GM23338 (cell line): Measurements from ENCODE around the gene CGNL1. TPM values are rescaled to one million over a fixed set of nuclear protein-coding genes. Genes with fewer than 3 reads are reported as not detected.

Experiments
- ATAC-seq: fragments of 200-7000 bp; cut with Tn5 transposase; 3 replicates; pipeline ENCODE4 v1.9.1; 2020
- DNase-seq: peaks from one replicate; pipeline ENCODE4 v3.0.0-alpha.2; 2015; ENCODE audit warnings: low spot score
- H2AFZ ChIP-seq: fragments of 200-600 bp; sonication (generic); 2 replicates; pipeline ENCODE4 v1.8.0; 2016; ENCODE audit warnings: antibody characterized with exemption, mild to moderate bottlenecking, moderate library complexity
- H3F3A ChIP-seq: fragments of 200-600 bp; sonication (generic); replicated peaks from 2 replicates; pipeline ENCODE4 v1.8.0; 2017; ENCODE audit warnings: antibody characterized with exemption, mixed run types, low read depth
- H3K27ac ChIP-seq: fragments of 200-600 bp; sonication (generic); 2 replicates; pipeline ENCODE4 v1.6.1; 2016; ENCODE audit warnings: low read depth
- H3K27me3 ChIP-seq: fragments of 200-600 bp; sonication (generic); 2 replicates; pipeline ENCODE4 v1.8.0; 2016; ENCODE audit warnings: mild to moderate bottlenecking, mixed run types, moderate library complexity; ENCODE audit not compliant: insufficient read depth
- H3K36me3 ChIP-seq: fragments of 200-600 bp; sonication (generic); 2 replicates; pipeline ENCODE4 v1.8.0; 2016; ENCODE audit warnings: mild to moderate bottlenecking; ENCODE audit not compliant: insufficient read depth
- H3K4me1 ChIP-seq: fragments of 200-600 bp; sonication (generic); 2 replicates; pipeline ENCODE4 v1.8.0; 2016; ENCODE audit warnings: mild to moderate bottlenecking, moderate library complexity; ENCODE audit not compliant: insufficient read depth
- H3K4me2 ChIP-seq: fragments of 200-600 bp; sonication (generic); 2 replicates; pipeline ENCODE4 v1.7.1; 2017; ENCODE audit warnings: mixed run types
- H3K4me3 ChIP-seq: fragments of 200-600 bp; sonication (generic); 2 replicates; pipeline ENCODE4 v1.6.1; 2016; ENCODE audit warnings: mixed run types
- H3K79me2 ChIP-seq: fragments of 200-600 bp; sonication (generic); replicated peaks from 2 replicates; pipeline ENCODE4 v1.8.0; 2017; ENCODE audit warnings: mild to moderate bottlenecking; ENCODE audit not compliant: insufficient read depth
- H3K9me2 ChIP-seq: fragments of 200-600 bp; sonication (generic); 2 replicates; pipeline ENCODE4 v1.8.0; 2017; ENCODE audit not compliant: insufficient read depth
- H4K20me1 ChIP-seq: fragments of 200-600 bp; sonication (generic); replicated peaks from 2 replicates; pipeline ENCODE4 v1.8.0; 2017; ENCODE audit warnings: mild to moderate bottlenecking; ENCODE audit not compliant: insufficient read depth
- H3K27ac Mint-ChIP-seq: 2 replicates; pipeline ENCODE4 v1.8.0; 2020; ENCODE audit warnings: inconsistent platforms, mild to moderate bottlenecking, moderate library complexity, mixed read lengths
- H3K27me3 Mint-ChIP-seq: 3 replicates; pipeline ENCODE4 v1.8.0; 2022; ENCODE audit warnings: low read depth, mild to moderate bottlenecking, moderate library complexity, mixed read lengths, inconsistent platforms; ENCODE audit not compliant: insufficient read depth, poor library complexity
- H3K36me3 Mint-ChIP-seq: 3 replicates; pipeline ENCODE4 v1.8.0; 2021; ENCODE audit warnings: low read depth, mild to moderate bottlenecking, inconsistent platforms, moderate library complexity, mixed read lengths
- H3K4me1 Mint-ChIP-seq: 3 replicates; pipeline ENCODE4 v1.8.0; 2020; ENCODE audit warnings: mild to moderate bottlenecking, inconsistent platforms, mixed read lengths
- H3K4me3 Mint-ChIP-seq: 3 replicates; pipeline ENCODE4 v1.8.0; 2021; ENCODE audit warnings: moderate library complexity, mild to moderate bottlenecking, inconsistent platforms, mixed read lengths
- H3K9me3 Mint-ChIP-seq: 3 replicates; pipeline ENCODE4 v1.8.0; 2020; ENCODE audit warnings: moderate library complexity, mild to moderate bottlenecking, inconsistent platforms, mixed read lengths
- CREB1 ChIP-seq: fragments of 250-450 bp; sonication (Bioruptor Pico); IDR thresholded peaks from 2 replicates; pipeline ENCODE4 v1.5.0; 2020; ENCODE audit warnings: low read depth, mild to moderate bottlenecking, moderate library complexity
- EZH2 ChIP-seq: fragments of 200-600 bp; sonication (generic); IDR thresholded peaks from one replicate; pipeline ENCODE4 v1.8.0; 2017; ENCODE audit warnings: antibody characterized with exemption, mild to moderate bottlenecking, low read depth; ENCODE audit not compliant: unreplicated experiment
- EZH2phosphoT487 ChIP-seq: fragments of 200-600 bp; sonication (generic); IDR thresholded peaks from one replicate; pipeline ENCODE4 v1.8.1; 2018; ENCODE audit warnings: antibody characterized with exemption; ENCODE audit not compliant: unreplicated experiment
- JUNB ChIP-seq: IDR thresholded peaks from one replicate; pipeline ENCODE4 v1.6.1; 2016; ENCODE audit warnings: antibody characterized with exemption; ENCODE audit not compliant: unreplicated experiment
- NANOG ChIP-seq: IDR thresholded peaks from 2 replicates; pipeline ENCODE4 v1.6.1; 2016; ENCODE audit warnings: antibody characterized with exemption, borderline replicate concordance
- POLR2AphosphoS5 ChIP-seq: IDR thresholded peaks from 2 replicates; pipeline ENCODE4 v1.6.1; 2016; ENCODE audit warnings: antibody characterized with exemption, low read depth
- STAT1 ChIP-seq: IDR thresholded peaks from one replicate; pipeline ENCODE4 v1.6.1; 2016; ENCODE audit warnings: antibody characterized with exemption; ENCODE audit not compliant: unreplicated experiment
- ZNF114 ChIP-seq: fragments of 250-450 bp; sonication (Bioruptor Pico); IDR thresholded peaks from 2 replicates; pipeline ENCODE4 v1.5.0; 2020; ENCODE audit warnings: mild to moderate bottlenecking, moderate library complexity
- ZNF331 ChIP-seq: fragments of 250-450 bp; sonication (Bioruptor Pico); IDR thresholded peaks from 2 replicates; pipeline ENCODE4 v1.5.0; 2020; ENCODE audit warnings: low read depth, mild to moderate bottlenecking, moderate library complexity
- polyA plus RNA-seq: library from polyadenylated mRNA; unstranded; fragments of >200 nt; fragmentation: Nextera tagmentation; extraction: Ambion mirVana; gene quantifications from 2 replicates; pipeline ENCODE4 v1.2.1, GENCODE V29; 2016
- total RNA-seq: library from RNA; depleted of rRNA; stranded (reverse); fragments of >200 nt; shearing (Covaris generic); gene quantifications from 2 replicates; pipeline ENCODE4 v1.2.3, GENCODE V29; 2014
- TF ChIP-seq, protein P1 (sequence below): IDR thresholded peaks from 2 replicates; pipeline ENCODE4 v1.6.1; 2016; ENCODE audit warnings: antibody characterized with exemption
- TF ChIP-seq, protein P2 (sequence below): fragments of 250-450 bp; sonication (Bioruptor Pico); IDR thresholded peaks from 2 replicates; pipeline ENCODE4 v1.5.0; 2020; ENCODE audit warnings: mild to moderate bottlenecking, moderate library complexity
- TF ChIP-seq, protein P3 (sequence below), 2 experiments: fragments of 200-600 bp in 1 of 2; sonication (generic) in 1 of 2; conservative IDR thresholded peaks; 2 replicates each; pipeline versions ENCODE4 v1.5.1 to v1.6.1; 2016 to 2017; ENCODE audit warnings: antibody characterized with exemption in 2 of 2, low read depth in 2 of 2, mild to moderate bottlenecking in 2 of 2, moderate library complexity in 1 of 2

Gene CGNL1
- total and polyA plus RNA-seq, 2 experiments from 2014 or later, result 20.0 to 57.8 TPM

DNA sequence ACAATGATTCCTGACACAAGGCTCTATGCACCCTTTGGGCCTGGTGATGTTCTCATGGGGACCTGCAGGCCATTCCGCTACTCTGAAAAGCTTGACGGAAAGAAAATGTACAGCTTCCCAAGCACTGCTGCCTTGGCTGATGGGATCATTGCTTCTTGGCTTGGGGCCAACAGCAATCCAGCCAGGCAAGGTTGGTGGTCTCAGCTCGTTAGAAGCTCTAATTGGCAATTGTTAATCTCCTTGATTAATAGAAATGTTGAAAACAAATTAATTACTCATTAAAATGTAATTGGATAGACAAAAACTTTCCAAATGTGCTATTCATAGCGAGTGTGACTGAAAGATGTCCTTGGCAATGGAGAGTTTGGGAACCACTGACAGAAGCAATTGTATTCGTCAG lies 199.1 kb downstream of the CGNL1 start:
- no peak overlapping the region for H3K4me2 ChIP-seq
- DNase-seq (no peak), ATAC-seq (no peak)
- no peak overlapping the region for H3K27ac ChIP-seq
- H3K9me2 ChIP-seq, result no peaks in the 10 kb centered on the region; the same call in 1 of the 2 replicates
- H3K9me3 Mint-ChIP-seq, result no peaks in the 10 kb centered on the region
- H4K20me1 ChIP-seq, result no peaks in the 10 kb centered on the region
- H3K4me1 Mint-ChIP-seq, result peaks cover 2% of the 10 kb centered on the region
- no peak overlapping the region for H3K27ac Mint-ChIP-seq
- H3K4me1 ChIP-seq, result no peaks in the 10 kb centered on the region
- H3K27me3 ChIP-seq, result no peaks in the 10 kb centered on the region
- peaks cover 2% of the 10 kb centered on the region for H3K27me3 Mint-ChIP-seq
- no peak overlapping the region for H3K4me3 Mint-ChIP-seq
- no peaks in the 10 kb centered on the region for H3K36me3 Mint-ChIP-seq
- H2AFZ ChIP-seq, result no peak overlapping the region
- no peaks in the 10 kb centered on the region for H3K79me2 ChIP-seq
- TF ChIP-seq NANOG, result no peak
- H3K36me3 ChIP-seq, result no peaks in the 10 kb centered on the region
- no peak overlapping the region for H3K4me3 ChIP-seq
- no peaks in the 10 kb centered on the region for H3F3A ChIP-seq

DNA sequence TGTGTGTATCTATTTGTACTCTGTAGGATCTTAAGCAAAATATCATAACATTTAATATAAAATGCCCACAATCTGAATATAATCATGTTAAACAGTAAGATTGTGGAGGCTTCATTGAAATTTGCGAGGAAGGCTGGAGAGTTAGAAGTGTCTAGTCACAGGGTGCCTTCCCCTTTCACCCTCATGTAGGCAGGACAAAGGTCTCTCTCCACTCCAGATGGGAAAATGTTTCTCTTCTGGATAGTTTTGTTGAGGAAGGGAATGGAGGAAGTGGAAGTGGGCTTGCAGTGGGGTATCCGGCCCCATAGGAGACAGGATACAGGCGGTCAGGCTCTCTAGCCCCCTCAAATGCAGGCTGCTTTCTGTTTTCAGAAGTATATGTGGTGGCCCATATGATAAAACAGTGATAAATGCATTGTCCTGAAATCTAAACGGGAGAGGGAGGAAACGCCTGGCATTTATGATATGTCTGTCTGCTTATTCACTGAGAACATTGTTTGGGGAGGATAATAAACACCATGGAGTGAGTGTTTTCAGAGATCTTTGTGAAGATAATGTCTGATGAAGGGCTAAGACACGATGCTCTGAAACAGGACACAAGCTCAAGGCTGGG lies 202.1 kb downstream of the CGNL1 start:
- Mint-ChIP-seq H3K4me3 (no peak overlapping the region), H3K4me1 (no peaks in the 10 kb centered on the region; the same call in 1 of the 3 replicates), H3K9me3 (peaks cover 5% of the 10 kb centered on the region; the same call in 1 of the 3 replicates), H3K27me3 (peaks cover 3% of the 10 kb centered on the region), H3K36me3 (no peaks in the 10 kb centered on the region), H3K27ac (no peak overlapping the region)
- no peak for ATAC-seq
- Histone ChIP-seq H3K9me2 (peaks cover 4% of the 10 kb centered on the region; the same call in 1 of the 2 replicates), H3K36me3 (no peaks in the 10 kb centered on the region), H4K20me1 (no peaks in the 10 kb centered on the region), H3K27me3 (no peaks in the 10 kb centered on the region), H3K27ac (no peak overlapping the region), H3K4me2 (no peak overlapping the region), H3K4me1 (no peaks in the 10 kb centered on the region), H3K79me2 (no peaks in the 10 kb centered on the region), H2AFZ (no peak overlapping the region), H3K4me3 (no peak overlapping the region), H3F3A (no peaks in the 10 kb centered on the region)
- no peak for DNase-seq
- TF ChIP-seq CREB1 (no peak), JUNB (no peak), STAT1 (no peak), EZH2 (no peak), ZNF331 (no peak), EZH2phosphoT487 (no peak), NANOG (no peak), POLR2AphosphoS5 (no peak), ZNF114 (no peak)
- TF ChIP-seq, protein P1, sequence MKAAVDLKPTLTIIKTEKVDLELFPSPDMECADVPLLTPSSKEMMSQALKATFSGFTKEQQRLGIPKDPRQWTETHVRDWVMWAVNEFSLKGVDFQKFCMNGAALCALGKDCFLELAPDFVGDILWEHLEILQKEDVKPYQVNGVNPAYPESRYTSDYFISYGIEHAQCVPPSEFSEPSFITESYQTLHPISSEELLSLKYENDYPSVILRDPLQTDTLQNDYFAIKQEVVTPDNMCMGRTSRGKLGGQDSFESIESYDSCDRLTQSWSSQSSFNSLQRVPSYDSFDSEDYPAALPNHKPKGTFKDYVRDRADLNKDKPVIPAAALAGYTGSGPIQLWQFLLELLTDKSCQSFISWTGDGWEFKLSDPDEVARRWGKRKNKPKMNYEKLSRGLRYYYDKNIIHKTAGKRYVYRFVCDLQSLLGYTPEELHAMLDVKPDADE, result no peak
- TF ChIP-seq, protein P2, sequence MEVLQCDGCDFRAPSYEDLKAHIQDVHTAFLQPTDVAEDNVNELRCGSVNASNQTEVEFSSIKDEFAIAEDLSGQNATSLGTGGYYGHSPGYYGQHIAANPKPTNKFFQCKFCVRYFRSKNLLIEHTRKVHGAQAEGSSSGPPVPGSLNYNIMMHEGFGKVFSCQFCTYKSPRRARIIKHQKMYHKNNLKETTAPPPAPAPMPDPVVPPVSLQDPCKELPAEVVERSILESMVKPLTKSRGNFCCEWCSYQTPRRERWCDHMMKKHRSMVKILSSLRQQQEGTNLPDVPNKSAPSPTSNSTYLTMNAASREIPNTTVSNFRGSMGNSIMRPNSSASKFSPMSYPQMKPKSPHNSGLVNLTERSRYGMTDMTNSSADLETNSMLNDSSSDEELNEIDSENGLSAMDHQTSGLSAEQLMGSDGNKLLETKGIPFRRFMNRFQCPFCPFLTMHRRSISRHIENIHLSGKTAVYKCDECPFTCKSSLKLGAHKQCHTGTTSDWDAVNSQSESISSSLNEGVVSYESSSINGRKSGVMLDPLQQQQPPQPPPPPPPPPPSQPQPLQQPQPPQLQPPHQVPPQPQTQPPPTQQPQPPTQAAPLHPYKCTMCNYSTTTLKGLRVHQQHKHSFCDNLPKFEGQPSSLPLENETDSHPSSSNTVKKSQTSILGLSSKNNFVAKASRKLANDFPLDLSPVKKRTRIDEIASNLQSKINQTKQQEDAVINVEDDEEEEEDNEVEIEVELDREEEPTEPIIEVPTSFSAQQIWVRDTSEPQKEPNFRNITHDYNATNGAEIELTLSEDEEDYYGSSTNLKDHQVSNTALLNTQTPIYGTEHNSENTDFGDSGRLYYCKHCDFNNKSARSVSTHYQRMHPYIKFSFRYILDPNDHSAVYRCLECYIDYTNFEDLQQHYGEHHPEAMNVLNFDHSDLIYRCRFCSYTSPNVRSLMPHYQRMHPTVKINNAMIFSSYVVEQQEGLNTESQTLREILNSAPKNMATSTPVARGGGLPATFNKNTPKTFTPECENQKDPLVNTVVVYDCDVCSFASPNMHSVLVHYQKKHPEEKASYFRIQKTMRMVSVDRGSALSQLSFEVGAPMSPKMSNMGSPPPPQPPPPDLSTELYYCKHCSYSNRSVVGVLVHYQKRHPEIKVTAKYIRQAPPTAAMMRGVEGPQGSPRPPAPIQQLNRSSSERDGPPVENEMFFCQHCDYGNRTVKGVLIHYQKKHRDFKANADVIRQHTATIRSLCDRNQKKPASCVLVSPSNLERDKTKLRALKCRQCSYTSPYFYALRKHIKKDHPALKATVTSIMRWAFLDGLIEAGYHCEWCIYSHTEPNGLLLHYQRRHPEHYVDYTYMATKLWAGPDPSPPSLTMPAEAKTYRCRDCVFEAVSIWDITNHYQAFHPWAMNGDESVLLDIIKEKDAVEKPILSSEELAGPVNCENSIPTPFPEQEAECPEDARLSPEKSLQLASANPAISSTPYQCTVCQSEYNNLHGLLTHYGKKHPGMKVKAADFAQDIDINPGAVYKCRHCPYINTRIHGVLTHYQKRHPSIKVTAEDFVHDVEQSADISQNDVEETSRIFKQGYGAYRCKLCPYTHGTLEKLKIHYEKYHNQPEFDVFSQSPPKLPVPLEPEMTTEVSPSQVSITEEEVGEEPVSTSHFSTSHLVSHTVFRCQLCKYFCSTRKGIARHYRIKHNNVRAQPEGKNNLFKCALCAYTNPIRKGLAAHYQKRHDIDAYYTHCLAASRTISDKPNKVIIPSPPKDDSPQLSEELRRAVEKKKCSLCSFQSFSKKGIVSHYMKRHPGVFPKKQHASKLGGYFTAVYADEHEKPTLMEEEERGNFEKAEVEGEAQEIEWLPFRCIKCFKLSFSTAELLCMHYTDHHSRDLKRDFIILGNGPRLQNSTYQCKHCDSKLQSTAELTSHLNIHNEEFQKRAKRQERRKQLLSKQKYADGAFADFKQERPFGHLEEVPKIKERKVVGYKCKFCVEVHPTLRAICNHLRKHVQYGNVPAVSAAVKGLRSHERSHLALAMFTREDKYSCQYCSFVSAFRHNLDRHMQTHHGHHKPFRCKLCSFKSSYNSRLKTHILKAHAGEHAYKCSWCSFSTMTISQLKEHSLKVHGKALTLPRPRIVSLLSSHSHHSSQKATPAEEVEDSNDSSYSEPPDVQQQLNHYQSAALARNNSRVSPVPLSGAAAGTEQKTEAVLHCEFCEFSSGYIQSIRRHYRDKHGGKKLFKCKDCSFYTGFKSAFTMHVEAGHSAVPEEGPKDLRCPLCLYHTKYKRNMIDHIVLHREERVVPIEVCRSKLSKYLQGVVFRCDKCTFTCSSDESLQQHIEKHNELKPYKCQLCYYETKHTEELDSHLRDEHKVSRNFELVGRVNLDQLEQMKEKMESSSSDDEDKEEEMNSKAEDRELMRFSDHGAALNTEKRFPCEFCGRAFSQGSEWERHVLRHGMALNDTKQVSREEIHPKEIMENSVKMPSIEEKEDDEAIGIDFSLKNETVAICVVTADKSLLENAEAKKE, result no peak
- TF ChIP-seq, protein P3, sequence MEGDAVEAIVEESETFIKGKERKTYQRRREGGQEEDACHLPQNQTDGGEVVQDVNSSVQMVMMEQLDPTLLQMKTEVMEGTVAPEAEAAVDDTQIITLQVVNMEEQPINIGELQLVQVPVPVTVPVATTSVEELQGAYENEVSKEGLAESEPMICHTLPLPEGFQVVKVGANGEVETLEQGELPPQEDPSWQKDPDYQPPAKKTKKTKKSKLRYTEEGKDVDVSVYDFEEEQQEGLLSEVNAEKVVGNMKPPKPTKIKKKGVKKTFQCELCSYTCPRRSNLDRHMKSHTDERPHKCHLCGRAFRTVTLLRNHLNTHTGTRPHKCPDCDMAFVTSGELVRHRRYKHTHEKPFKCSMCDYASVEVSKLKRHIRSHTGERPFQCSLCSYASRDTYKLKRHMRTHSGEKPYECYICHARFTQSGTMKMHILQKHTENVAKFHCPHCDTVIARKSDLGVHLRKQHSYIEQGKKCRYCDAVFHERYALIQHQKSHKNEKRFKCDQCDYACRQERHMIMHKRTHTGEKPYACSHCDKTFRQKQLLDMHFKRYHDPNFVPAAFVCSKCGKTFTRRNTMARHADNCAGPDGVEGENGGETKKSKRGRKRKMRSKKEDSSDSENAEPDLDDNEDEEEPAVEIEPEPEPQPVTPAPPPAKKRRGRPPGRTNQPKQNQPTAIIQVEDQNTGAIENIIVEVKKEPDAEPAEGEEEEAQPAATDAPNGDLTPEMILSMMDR (conservative IDR thresholded peaks at IDR 0.05; ENCODE audit: low read depth in 2 of 2), result no peak
